ENCODE results near the gene FN1.
A peak's percentile ranks its signal among the peaks of the same experiment; 100 is the strongest.

FN1 gene

GRCh38 chr2:215380699-215381098, 55.2 kb downstream of the FN1 start:
- no peak for DNase-seq

- DNase-seq, result no peak
Observed at GRCh38 chr2:215379948-215380347, 55.9 kb downstream of the FN1 start.

GRCh38 chr2:215379039-215379438, 56.8 kb downstream of the FN1 start:
- no peak for DNase-seq

- no peak for DNase-seq
Observed at GRCh38 chr2:215378045-215378444, 57.8 kb downstream of the FN1 start.

- DNase-seq, result no peak
Observed at GRCh38 chr2:215377283-215377682, 58.6 kb downstream of the FN1 start.

- DNase-seq, result no peak
Observed at GRCh38 chr2:215376103-215376780, 59.6 kb downstream of the FN1 start.

- DNase-seq, result no peak
Observed at GRCh38 chr2:215375467-215375830, 60.4 kb downstream of the FN1 start.

GRCh38 chr2:215374642-215375466, 61.0 kb downstream of the FN1 start:
- no peak for DNase-seq

GRCh38 chr2:215374002-215374401, 61.9 kb downstream of the FN1 start:
- no peak for DNase-seq

- DNase-seq, result no peak
Observed at GRCh38 chr2:215372968-215373649, 62.8 kb downstream of the FN1 start.

GRCh38 chr2:215371915-215372897, 63.7 kb downstream of the FN1 start:
- no peak for DNase-seq

GRCh38 chr2:215370112-215370965, 65.5 kb downstream of the FN1 start:
- DNase-seq, result no peak

GRCh38 chr2:215369181-215369760, 66.6 kb downstream of the FN1 start:
- DNase-seq, result peak; percentile 40

- no peak for DNase-seq
Observed at GRCh38 chr2:215368493-215368809, 67.4 kb downstream of the FN1 start.

GRCh38 chr2:215367662-215368492, 68.0 kb downstream of the FN1 start:
- no peak for DNase-seq

- no peak for DNase-seq
Observed at GRCh38 chr2:215366440-215367032, 69.3 kb downstream of the FN1 start.

- no peak for DNase-seq
Observed at GRCh38 chr2:215365184-215365658, 70.6 kb downstream of the FN1 start.

- DNase-seq, result no peak
Observed at GRCh38 chr2:215364157-215365155, 71.4 kb downstream of the FN1 start.
